HepG2 (cell line): ENCODE results near the gene SKIDA1. TPM values are rescaled to one million over a fixed set of nuclear protein-coding genes. Genes with fewer than 3 reads are reported as not detected.
A peak's percentile ranks its signal among the peaks of the same experiment; 100 is the strongest.

ENCODE experiments used
- FOXP4 ChIP-seq: sonication (generic); formaldehyde crosslinking; IDR thresholded peaks from 2 replicates; pipeline ENCODE4 v1.4.0; 2020; ENCODE audit warnings: missing genetic modification reagents
- PAXIP1 ChIP-seq: sonication (generic); formaldehyde crosslinking; conservative IDR thresholded peaks from 2 replicates; pipeline ENCODE4 v1.4.0; 2020; ENCODE audit warnings: mild to moderate bottlenecking, missing genetic modification reagents, moderate library complexity
- SAP130 ChIP-seq: IDR thresholded peaks from 2 replicates; pipeline ENCODE4 v1.6.1; 2016; ENCODE audit warnings: low read depth
- ZNF33B ChIP-seq: sonication (generic); formaldehyde crosslinking; IDR thresholded peaks from 2 replicates; pipeline ENCODE4 v1.5.1; 2020; ENCODE audit warnings: mild to moderate bottlenecking, missing genetic modification reagents
- polyA plus RNA-seq, 8 experiments: library from polyadenylated mRNA; depleted of rRNA in 3 of 8; stranded (reverse) in 7 of 8; unstranded in 1 of 8; fragments of >200 nt; fragmentation: Illumina TruSeq in 4 of 8; extraction: Trizol in 4 of 8; gene quantifications; 2 replicates each; pipeline versions ENCODE4 v1.2.1 to v1.2.3, GENCODE V29; 2011 to 2016; ENCODE audit warnings: low read depth in 4 of 8, missing spikeins in 1 of 8, mixed read lengths in 1 of 8; ENCODE audit not compliant: insufficient read depth in 1 of 8
- total RNA-seq, 5 experiments: library from RNA; depleted of rRNA; stranded (reverse); fragments of >200 nt; fragmentation: Illumina TruSeq; extraction: Trizol; gene quantifications; 2 replicates each; pipeline ENCODE4 v1.2.3, GENCODE V29; 2016; ENCODE audit warnings: low read depth in 1 of 5
- TF ChIP-seq, protein P1 (sequence below), 2 experiments: fragments of 450-650 bp in 1 of 2; sonication (generic) in 1 of 2; formaldehyde crosslinking in 1 of 2; IDR thresholded peaks; 2 replicates each; pipeline versions ENCODE4 v1.6.1 to v1.8.0; 2016 to 2022; ENCODE audit warnings: antibody characterized with exemption in 1 of 2, mild to moderate bottlenecking in 1 of 2, missing genetic modification reagents in 1 of 2
- TF ChIP-seq, protein P2 (sequence below): sonication (generic); formaldehyde crosslinking; IDR thresholded peaks from 2 replicates; pipeline ENCODE4 v1.5.1; 2020; ENCODE audit warnings: mild to moderate bottlenecking, moderate library complexity, missing genetic modification reagents
- TF ChIP-seq, protein P3 (sequence below): sonication (generic); formaldehyde crosslinking; IDR thresholded peaks from 2 replicates; pipeline ENCODE4 v1.4.0; 2020; ENCODE audit warnings: missing genetic modification reagents

Gene SKIDA1
- total and polyA plus RNA-seq, 2 of the 13 experiments (the other 11 are each of a cell fraction or from before 2014, with no cell fraction given): 0.73 to 1.5 TPM

DNA sequence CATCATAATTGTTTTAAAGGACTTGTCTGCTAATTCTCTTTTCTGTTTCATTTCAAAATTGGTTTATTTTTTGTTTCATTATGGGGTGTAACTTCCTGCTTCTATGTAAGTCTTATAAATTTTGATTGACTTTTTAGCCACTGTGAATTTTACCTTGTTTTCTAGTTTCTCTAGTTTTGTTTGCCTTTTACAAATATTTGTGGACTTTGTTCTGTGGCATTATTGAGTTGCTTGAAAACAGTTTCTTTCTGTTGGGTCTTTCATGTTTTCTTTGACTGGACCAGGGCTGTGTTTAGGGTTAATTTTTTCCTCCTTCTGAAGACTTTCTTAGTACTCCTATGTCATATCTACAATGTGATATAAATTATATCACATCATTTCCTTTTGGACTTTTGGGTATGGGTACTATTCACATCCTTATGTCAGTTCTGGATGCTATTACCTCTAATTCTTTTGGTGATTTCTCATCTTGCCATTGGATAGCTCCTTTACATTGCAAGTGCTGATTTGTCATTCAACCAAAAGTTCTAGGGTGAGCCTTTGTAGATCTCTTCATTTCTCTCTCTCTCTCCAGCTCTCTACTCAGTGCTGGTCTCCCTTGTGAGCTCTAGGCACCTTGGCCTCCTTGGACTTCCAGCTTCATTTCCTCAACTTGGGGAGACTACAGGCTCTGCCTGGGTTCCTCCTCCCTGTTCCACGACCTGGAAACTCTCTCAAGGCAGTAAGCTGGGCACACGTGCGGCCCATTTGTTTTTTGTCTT, 45.5 kb upstream of the SKIDA1 start (continued):
- TF ChIP-seq, protein P1, sequence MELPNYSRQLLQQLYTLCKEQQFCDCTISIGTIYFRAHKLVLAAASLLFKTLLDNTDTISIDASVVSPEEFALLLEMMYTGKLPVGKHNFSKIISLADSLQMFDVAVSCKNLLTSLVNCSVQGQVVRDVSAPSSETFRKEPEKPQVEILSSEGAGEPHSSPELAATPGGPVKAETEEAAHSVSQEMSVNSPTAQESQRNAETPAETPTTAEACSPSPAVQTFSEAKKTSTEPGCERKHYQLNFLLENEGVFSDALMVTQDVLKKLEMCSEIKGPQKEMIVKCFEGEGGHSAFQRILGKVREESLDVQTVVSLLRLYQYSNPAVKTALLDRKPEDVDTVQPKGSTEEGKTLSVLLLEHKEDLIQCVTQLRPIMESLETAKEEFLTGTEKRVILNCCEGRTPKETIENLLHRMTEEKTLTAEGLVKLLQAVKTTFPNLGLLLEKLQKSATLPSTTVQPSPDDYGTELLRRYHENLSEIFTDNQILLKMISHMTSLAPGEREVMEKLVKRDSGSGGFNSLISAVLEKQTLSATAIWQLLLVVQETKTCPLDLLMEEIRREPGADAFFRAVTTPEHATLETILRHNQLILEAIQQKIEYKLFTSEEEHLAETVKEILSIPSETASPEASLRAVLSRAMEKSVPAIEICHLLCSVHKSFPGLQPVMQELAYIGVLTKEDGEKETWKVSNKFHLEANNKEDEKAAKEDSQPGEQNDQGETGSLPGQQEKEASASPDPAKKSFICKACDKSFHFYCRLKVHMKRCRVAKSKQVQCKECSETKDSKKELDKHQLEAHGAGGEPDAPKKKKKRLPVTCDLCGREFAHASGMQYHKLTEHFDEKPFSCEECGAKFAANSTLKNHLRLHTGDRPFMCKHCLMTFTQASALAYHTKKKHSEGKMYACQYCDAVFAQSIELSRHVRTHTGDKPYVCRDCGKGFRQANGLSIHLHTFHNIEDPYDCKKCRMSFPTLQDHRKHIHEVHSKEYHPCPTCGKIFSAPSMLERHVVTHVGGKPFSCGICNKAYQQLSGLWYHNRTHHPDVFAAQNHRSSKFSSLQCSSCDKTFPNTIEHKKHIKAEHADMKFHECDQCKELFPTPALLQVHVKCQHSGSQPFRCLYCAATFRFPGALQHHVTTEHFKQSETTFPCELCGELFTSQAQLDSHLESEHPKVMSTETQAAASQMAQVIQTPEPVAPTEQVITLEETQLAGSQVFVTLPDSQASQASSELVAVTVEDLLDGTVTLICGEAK (IDR thresholded peaks at IDR 0.05): no peak
- TF ChIP-seq, protein P1 (CRISPR knock-in tag; IDR thresholded peaks at IDR 0.05): no peak
- TF ChIP-seq ZNF33B (CRISPR knock-in tag): no peak
- TF ChIP-seq, protein P2, sequence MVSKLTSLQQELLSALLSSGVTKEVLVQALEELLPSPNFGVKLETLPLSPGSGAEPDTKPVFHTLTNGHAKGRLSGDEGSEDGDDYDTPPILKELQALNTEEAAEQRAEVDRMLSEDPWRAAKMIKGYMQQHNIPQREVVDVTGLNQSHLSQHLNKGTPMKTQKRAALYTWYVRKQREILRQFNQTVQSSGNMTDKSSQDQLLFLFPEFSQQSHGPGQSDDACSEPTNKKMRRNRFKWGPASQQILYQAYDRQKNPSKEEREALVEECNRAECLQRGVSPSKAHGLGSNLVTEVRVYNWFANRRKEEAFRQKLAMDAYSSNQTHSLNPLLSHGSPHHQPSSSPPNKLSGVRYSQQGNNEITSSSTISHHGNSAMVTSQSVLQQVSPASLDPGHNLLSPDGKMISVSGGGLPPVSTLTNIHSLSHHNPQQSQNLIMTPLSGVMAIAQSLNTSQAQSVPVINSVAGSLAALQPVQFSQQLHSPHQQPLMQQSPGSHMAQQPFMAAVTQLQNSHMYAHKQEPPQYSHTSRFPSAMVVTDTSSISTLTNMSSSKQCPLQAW (CRISPR knock-in tag): 0 out of 2 replicates have a peak, but pooled peaks have one; percentile 24
- TF ChIP-seq, protein P3, sequence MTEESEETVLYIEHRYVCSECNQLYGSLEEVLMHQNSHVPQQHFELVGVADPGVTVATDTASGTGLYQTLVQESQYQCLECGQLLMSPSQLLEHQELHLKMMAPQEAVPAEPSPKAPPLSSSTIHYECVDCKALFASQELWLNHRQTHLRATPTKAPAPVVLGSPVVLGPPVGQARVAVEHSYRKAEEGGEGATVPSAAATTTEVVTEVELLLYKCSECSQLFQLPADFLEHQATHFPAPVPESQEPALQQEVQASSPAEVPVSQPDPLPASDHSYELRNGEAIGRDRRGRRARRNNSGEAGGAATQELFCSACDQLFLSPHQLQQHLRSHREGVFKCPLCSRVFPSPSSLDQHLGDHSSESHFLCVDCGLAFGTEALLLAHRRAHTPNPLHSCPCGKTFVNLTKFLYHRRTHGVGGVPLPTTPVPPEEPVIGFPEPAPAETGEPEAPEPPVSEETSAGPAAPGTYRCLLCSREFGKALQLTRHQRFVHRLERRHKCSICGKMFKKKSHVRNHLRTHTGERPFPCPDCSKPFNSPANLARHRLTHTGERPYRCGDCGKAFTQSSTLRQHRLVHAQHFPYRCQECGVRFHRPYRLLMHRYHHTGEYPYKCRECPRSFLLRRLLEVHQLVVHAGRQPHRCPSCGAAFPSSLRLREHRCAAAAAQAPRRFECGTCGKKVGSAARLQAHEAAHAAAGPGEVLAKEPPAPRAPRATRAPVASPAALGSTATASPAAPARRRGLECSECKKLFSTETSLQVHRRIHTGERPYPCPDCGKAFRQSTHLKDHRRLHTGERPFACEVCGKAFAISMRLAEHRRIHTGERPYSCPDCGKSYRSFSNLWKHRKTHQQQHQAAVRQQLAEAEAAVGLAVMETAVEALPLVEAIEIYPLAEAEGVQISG (CRISPR knock-in tag): no peak
- peak; percentile 66 for TF ChIP-seq SAP130 (CRISPR knock-in tag)
- TF ChIP-seq FOXP4: peak; percentile 78
- TF ChIP-seq PAXIP1 (CRISPR knock-in tag): peak; percentile 93
